ENCODE measurements around the gene DLX2.
"Not testable (repeated sequence)": the region's sequence is repeated elsewhere in the genome, so short reads cannot be mapped to it uniquely, and the experiment has no call there.

Gene DLX2

DNA sequence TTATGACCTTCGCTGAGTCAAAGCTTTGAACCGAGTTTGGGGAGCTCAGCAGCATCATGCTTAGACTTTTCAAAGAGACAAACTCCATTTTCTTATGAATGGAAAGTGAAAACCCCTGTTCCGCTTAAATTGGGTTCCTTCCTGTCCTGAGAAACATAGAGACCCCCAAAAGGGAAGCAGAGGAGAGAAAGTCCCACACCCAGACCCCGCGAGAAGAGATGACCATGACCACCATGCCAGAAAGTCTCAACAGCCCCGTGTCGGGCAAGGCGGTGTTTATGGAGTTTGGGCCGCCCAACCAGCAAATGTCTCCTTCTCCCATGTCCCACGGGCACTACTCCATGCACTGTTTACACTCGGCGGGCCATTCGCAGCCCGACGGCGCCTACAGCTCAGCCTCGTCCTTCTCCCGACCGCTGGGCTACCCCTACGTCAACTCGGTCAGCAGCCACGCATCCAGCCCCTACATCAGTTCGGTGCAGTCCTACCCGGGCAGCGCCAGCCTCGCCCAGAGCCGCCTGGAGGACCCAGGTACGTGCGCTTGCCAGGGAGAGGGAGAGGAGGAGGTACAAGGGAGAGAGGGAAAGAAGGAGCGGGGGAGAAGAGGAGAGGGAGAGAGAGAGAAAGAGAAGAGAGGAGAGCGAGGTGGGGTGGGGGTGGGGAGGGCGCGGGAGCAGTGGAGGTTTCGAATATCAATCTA lies 17.1 kb downstream of the DLX2 start, which contains the start of gene DLX1:
DLX1 (plus strand) TSS at position 48 of the 700 bp plus-strand sequence; CDS start at position 219, 171 bp downstream.
- DNase-seq (ENCODE audit: low read depth) = no peak
- H3K4me3 ChIP-seq (ENCODE audit: low read depth, low read length) = peak within 1 kb of the TSS; percentile 68

- peak; percentile 89 for DNase-seq (ENCODE audit: low read depth)
- H3K4me3 ChIP-seq (ENCODE audit: low read depth, low read length) = peak overlapping the region; percentile 68
These were observed 17.8 kb downstream of the DLX2 start for GRCh38 chr2:172084645-172085459.

GRCh38 chr2:172084395-172084644 lies 18.4 kb downstream of the DLX2 start:
- no peak for DNase-seq (ENCODE audit: low read depth)
- peak overlapping the region; percentile 68 for H3K4me3 ChIP-seq (ENCODE audit: low read depth, low read length)

DNA sequence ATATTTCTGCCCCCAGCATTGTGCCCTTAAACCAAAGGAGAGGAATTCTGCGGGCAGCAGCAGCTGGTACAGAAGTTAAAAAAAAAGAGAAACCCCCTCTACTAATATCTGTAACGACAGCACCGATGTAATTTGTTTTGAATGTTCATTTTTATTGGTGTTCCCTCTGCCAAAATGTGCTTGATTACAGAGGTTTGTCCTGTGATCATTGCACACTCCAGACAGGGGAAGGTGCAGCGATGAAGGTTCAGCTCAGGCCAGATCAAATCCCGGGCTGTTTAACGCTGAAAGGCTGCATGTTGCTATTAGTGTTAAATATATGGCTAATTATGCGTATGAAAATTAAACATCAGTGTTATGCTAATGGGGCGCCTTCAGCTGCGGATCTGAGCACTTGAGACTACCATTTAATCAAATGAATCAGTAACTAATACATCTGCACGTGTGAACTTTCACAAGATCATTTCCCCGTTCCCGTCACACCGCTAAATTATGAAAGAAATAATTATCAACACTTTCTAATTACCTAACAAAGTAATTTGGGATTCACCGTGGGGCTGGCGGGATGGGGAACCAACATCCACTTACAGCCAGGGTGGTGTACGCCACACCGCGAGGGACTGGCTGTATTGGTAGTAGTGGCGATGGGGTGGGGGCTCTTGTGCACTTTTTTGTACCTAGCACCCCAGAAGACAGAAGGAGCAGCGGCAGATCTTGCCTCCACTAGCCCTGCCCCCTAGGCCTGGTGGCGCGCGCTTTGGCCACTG lies 18.9 kb downstream of the DLX2 start:
- H3K4me3 ChIP-seq (ENCODE audit: low read depth, low read length) = peak overlapping the region; percentile 68
- no peak for DNase-seq (ENCODE audit: low read depth)

GRCh38 chr2:172082944-172083627 lies 19.6 kb downstream of the DLX2 start:
- H3K4me3 ChIP-seq (ENCODE audit: low read depth, low read length) = peak overlapping the region; percentile 31
- no peak for DNase-seq (ENCODE audit: low read depth)

DNA sequence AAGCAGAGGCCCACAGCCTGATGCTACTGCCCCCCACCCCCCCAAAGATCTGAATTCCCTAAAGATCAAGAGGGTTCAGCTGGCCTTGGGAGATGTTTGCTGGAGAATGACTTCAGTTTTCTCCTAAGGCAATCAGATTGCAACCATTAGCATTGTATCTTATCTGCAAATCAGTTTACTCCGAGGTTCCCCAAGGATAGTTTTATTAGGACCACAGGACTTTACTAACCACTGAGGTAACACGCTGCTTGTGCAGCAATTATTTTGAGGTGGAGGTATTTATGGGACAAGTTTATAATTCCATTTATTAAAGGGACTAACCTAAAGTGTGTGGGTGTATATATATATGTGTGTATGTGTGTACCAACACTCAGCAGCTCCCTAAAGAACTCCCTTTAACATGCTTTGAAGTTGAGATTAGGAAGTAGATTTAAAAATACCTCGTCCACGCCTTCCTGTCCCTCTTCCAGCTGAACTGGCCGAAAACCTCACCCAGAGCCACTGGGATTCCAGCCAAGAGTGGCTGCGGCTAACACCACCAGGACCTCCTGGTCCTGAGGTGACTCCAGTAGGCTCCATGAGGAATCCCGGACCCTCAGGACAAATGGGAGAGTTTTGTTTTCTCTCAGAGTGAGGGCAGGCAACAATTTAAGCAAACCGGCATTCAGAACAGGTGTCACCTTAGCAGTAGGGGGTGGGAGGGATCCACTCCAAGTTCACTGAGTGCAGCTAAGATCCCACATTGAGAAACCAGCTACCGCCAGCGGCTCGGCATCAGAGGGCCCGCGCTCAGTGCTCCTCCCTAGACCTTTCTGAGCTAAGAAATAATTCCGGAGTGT lies 20.4 kb downstream of the DLX2 start:
- no peak overlapping the region for H3K4me3 ChIP-seq (ENCODE audit: low read depth, low read length)
- no peak for DNase-seq (ENCODE audit: low read depth)

GRCh38 chr2:172081221-172082022 lies 21.3 kb downstream of the DLX2 start:
- H3K4me3 ChIP-seq (ENCODE audit: low read depth, low read length) = no peak overlapping the region
- no peak for DNase-seq (ENCODE audit: low read depth)

DNA sequence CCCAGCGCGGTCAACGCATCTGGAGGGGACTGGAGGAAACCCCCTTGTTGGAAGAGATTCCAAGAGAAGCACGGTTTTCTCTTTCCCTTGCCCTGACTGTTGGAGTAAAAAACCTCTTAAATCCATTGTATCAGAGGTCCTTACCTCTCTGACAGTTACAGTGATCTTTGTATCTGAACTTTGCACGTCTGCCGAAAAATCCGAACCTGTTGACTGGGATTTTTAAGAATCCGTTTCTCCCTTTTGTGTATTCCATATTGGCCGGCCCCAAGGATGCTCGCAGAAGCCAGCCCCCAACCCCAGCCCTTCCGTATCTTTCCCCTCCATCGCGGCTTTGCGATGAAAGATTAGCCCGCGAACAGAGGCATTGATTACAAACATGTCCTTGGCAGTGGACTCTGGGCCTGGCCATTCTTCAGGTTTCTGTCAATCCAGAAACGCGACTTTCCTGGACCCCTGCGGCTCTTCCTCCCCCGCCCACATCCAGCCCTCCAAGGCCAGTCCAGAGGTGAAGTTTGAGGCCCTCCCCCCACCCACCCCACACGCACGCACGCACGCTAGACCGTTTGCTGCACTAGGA lies 22.0 kb downstream of the DLX2 start:
- H3K4me3 ChIP-seq (ENCODE audit: low read depth, low read length) = no peak overlapping the region
- DNase-seq (ENCODE audit: low read depth) = no peak

DNA sequence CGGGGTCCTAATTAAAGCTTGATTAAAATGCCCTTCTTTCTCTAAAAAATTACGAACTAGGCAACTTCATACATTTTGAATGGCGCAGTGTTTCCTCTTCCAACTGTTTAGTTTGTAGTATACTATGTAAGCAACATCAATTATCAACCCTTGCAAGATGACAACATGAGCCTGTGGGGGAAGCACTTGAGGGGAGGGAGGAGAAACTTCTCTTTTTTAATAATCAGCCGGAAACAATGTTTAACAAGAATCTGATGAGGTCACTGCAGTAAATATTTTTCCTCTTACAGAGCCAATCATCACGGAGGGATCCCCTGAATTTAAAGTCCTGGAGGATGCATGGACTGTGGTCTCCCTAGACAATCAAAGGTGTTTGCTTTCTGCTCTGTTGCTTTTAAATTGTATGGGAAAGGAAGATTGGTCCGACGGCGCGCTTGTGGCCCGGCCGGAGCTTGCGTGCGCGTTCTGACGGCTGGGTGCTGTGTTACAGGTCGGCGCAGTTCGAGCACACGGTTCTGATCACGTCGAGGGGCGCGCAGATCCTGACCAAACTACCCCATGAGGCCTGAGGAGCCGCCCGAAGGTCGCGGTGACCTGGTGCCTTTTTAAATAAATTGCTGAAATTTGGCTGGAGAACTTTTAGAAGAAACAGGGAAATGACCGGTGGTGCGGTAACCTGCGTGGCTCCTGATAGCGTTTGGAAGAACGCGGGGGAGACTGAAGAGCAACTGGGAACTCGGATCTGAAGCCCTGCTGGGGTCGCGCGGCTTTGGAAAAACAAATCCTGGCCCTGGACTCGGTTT lies 22.7 kb downstream of the DLX2 start:
- DNase-seq (ENCODE audit: low read depth) = no peak
- H3K4me3 ChIP-seq (ENCODE audit: low read depth, low read length) = no peak overlapping the region

- H3K4me3 ChIP-seq (ENCODE audit: low read depth, low read length) = no peak overlapping the region
- no peak for DNase-seq (ENCODE audit: low read depth)
These were observed 23.3 kb downstream of the DLX2 start for GRCh38 chr2:172079416-172079815.

- H3K4me3 ChIP-seq (ENCODE audit: low read depth, low read length) = no peak overlapping the region
- DNase-seq (ENCODE audit: low read depth) = no peak
These were observed 28.4 kb downstream of the DLX2 start for GRCh38 chr2:172074254-172074653.

DNA sequence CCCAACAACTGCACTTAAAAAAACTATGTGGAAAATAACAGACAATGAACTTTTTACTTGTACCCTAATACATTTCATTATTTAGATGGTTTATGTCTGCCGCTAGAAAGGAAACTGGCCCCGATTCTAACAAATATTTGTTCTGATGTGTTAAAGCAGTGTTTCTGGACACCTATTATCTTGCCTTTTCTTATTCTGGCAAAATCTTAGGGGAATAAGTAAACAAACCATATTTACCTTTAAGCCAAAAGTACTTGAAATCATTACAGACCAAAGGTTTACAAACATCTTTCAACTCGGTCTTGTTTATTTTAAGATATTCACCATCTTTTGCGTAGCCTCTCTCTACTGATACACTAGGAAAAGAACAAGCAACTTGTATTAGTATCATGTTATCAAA lies 29.2 kb downstream of the DLX2 start:
- DNase-seq (ENCODE audit: low read depth) = no peak
- H3K4me3 ChIP-seq (ENCODE audit: low read depth, low read length) = no peak overlapping the region

DNA sequence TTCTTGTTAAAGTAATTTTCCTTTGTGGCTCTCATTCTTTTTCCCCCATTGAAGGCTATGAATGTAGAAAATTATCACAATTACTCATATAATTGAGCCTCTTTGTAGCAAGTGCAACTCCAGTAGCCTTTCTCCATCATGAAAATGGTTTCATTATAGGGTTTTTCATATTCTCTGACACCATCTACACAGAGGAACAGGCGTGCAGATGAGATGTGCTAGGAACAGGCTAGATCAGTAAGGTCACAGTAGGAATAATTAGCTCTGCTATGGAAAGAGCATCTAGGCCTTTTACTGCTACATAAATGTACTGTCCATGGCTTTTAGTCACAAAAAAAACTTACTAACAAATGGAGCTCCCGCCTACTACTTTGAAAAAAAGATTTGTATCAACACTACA lies 30.0 kb downstream of the DLX2 start:
- DNase-seq (ENCODE audit: low read depth) = no peak
- no peak overlapping the region for H3K4me3 ChIP-seq (ENCODE audit: low read depth, low read length)

- no peak for DNase-seq (ENCODE audit: low read depth)
- no peak overlapping the region for H3K4me3 ChIP-seq (ENCODE audit: low read depth, low read length)
These were observed 30.4 kb downstream of the DLX2 start for GRCh38 chr2:172072303-172072702.

DNA sequence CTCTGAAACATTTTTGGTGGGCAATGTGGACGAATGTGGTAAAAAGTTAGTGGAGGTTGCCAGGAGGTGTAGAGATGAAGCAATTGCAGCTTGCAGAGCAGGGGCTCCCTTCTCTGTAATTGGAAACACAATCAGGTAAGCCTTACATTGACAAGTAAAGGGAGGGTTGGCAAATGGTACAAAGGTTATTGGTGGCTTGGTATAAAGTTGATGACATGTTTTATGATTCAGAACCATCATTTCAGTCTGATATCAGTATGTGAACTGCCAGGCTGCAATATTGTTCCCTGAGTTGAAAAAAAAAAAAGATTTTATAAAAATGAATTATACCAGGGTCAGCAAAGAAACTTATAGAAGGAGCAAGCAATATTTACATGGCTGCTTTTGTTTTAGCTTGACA lies 31.8 kb downstream of the DLX2 start:
- no peak for DNase-seq (ENCODE audit: low read depth)
- H3K4me3 ChIP-seq (ENCODE audit: low read depth, low read length) = no peak overlapping the region

DNA sequence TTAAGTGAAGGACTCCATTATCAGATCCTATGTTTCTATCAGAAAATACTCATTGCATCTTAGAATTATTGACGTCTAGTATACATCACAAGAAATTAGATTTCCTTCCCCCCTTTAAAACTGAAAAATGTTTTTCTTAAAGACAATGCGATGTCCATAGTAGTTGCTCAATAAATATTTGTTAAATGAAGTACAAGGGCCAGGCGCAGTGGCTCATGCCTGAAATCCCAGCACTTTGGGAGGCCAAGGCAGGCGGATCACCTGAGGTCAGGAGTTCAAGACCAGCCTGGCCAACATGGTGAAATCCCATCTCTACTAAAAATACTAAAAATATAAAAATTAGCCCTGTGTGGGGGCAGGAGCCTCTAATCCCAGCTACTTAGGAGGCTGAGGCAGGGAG lies 34.8 kb downstream of the DLX2 start:
- not testable (repeated sequence) for H3K4me3 ChIP-seq (ENCODE audit: low read depth, low read length); DNase-seq (ENCODE audit: low read depth)

DNA sequence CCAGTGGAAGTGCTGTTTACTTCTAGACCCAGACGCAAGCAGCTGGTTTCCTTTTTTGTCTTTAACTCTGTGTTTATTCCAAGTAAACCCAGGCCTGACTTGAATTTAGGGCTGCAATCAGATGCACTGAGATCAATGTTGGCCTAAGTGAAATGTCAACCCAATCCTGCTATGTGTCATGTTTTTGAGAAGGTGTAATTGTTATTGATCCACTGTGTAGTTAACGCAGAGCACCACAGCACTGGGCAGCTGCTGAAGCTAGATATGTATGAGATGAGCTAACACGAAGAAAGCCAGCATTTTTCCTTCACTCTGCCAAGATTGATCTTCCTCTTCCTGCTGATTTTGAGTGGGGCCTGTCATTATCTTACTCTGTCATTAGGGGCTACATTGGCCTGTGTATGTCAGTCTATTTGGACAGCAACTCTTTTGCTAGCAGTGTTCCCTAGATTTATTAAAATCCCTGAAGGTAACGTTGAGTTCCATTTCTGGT lies 36.3 kb downstream of the DLX2 start:
- no peak overlapping the region for H3K4me3 ChIP-seq (ENCODE audit: low read depth, low read length)
- DNase-seq (ENCODE audit: low read depth) = no peak

Measured in skeletal muscle cell (primary cell).